GM18870 (cell line): ENCODE results near the gene PRPSAP2.

Source experiments
- ATAC-seq: cut with Tn5 transposase; IDR thresholded peaks from one replicate; pipeline ENCODE4 v1.9.1; 2021; ENCODE audit warnings: moderate library complexity; ENCODE audit not compliant: unreplicated experiment

PRPSAP2 gene

GRCh38 chr17:18960803-18961511, 103.0 kb downstream of the PRPSAP2 start:
- no peak for ATAC-seq

- no peak for ATAC-seq
These were observed 103.9 kb downstream of the PRPSAP2 start for GRCh38 chr17:18961634-18962493.

DNA sequence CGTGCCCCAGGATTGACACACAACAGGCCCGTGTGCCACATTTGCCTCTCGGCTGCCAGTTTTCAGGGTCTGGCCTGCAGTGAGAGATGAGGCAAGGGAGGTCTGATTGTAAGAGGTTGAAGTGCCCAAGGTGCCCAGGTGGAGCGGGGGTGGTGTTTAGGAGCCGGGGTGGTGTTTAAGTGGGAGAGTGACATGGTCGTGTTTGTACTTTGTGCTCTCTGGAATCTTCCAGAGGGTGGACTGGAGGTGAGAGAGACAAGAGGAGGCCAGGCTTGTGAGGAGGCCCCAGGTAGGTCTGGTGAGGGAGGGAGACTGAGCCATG, 104.5 kb downstream of the PRPSAP2 start:
- no peak for ATAC-seq

GRCh38 chr17:18963126-18964017, 105.4 kb downstream of the PRPSAP2 start:
- no peak for ATAC-seq

- ATAC-seq: no peak
These were observed 106.1 kb downstream of the PRPSAP2 start for GRCh38 chr17:18964018-18964351.

- no peak for ATAC-seq
These were observed 106.6 kb downstream of the PRPSAP2 start for GRCh38 chr17:18964550-18964949.

GRCh38 chr17:18965530-18966236, 107.8 kb downstream of the PRPSAP2 start:
- ATAC-seq: no peak

DNA sequence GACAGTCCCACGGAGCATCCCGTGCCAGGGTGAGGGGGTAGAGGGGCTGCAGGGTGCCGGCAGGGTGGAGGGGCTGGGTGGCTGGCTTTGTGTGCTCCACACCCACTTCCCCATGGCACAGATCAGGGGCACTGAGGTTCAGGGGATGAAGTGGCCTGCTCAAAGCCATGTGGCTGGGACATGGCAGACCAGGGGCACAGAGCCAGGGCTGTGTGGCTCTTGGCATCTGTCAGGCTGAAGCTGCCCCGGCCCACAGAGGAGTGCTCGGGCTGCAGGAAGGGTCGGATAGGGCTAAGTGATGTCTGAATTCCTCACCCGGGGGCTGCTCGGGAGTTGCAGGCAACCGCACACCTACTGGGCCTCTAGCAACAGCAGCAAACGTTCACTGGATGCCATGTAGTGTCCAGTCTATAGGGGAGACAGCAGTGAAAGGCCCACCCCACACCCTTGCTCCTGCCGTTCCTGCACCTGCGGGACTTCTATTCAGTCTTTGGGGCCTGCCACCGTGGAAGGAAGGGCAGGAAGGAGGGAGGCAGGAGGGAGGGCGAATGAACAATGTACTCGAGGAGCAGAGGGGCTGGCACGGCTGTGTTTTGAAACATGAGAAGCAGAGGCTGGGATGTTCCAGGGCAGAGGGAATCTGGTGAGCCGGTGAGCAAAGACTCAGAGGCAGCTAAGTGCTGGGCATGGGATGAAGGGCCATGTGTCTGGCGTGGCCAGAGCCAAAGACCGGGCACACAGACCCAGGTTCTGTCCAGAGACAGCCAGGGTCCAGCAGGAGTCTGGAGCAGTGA, 109.1 kb downstream of the PRPSAP2 start:
- ATAC-seq: no peak

DNA sequence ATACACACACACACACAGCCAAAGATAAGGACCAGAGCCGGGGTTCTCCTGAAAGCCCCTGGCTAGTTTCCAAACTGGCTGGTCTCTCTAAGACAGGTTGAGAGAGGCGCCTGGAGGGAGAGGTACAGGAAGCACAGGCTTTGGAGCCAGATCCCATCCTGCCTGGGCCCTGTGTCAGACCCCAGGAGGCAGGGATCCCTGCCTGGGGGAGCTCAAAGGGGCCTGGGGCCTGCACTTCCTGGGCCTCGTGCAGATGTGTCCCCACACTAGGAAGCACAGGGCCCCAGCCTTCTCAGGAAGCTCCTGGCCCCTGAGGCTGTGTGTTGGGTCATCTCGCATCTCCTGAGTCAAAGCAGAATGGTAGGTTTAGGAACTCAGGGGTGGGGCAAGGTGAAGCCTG, 110.0 kb downstream of the PRPSAP2 start:
- no peak for ATAC-seq

DNA sequence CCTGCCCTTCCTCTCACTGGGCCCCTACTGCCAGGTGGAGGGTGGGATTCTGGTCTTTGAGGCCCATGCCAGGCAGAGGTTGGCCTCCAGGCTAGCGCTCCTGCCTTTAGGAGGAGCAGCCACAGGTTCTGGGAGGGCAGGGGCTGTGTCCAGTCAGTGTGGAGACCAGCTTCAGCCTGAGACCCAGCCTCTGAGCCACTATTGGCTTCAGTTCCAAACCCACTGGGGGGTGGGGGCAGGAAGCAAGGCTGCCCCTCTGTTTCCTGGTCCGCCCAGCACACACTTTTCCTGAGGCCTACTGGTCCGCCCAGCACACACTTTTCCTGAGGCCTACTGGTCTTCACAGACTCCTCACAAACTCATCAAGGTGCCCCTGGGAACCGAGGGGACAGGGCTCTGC, 110.4 kb downstream of the PRPSAP2 start:
- ATAC-seq: no peak

- no peak for ATAC-seq
These were observed 111.3 kb downstream of the PRPSAP2 start for GRCh38 chr17:18968945-18969887.

- ATAC-seq: no peak
These were observed 112.9 kb downstream of the PRPSAP2 start for GRCh38 chr17:18970582-18971480.

GRCh38 chr17:18971801-18972200, 113.9 kb downstream of the PRPSAP2 start:
- no peak for ATAC-seq

- no peak for ATAC-seq
These were observed 116.6 kb downstream of the PRPSAP2 start for GRCh38 chr17:18974407-18975149.

- ATAC-seq: no peak
These were observed 117.7 kb downstream of the PRPSAP2 start for GRCh38 chr17:18975597-18975996.

GRCh38 chr17:18976201-18976600, 118.3 kb downstream of the PRPSAP2 start:
- ATAC-seq: no peak

- ATAC-seq: no peak
These were observed 119.1 kb downstream of the PRPSAP2 start for GRCh38 chr17:18977021-18977420.
